GM19240 (cell line): ENCODE measurements around the gene CARD11.

ENCODE experiments used
- DNase-seq: peaks from one replicate; pipeline ENCODE4 v3.0.0; 2011; ENCODE audit warnings: low spot score; ENCODE audit not compliant: insufficient read length

CARD11 gene

GRCh38 chr7:2876031-2876731, 167.5 kb downstream of the CARD11 start:
- no peak for DNase-seq

GRCh38 chr7:2873686-2874551, 169.7 kb downstream of the CARD11 start:
- no peak for DNase-seq

- no peak for DNase-seq
Observed at GRCh38 chr7:2873146-2873545, 170.5 kb downstream of the CARD11 start.

- DNase-seq, result no peak
Observed at GRCh38 chr7:2872296-2872874, 171.3 kb downstream of the CARD11 start.

- no peak for DNase-seq
Observed at GRCh38 chr7:2870471-2870931, 173.2 kb downstream of the CARD11 start.

GRCh38 chr7:2869981-2870380, 173.7 kb downstream of the CARD11 start:
- DNase-seq, result no peak

- no peak for DNase-seq
Observed at GRCh38 chr7:2866601-2867000, 177.1 kb downstream of the CARD11 start.

GRCh38 chr7:2864999-2865670, 178.5 kb downstream of the CARD11 start:
- DNase-seq, result peak; percentile 65

GRCh38 chr7:2864204-2864985, 179.3 kb downstream of the CARD11 start:
- DNase-seq, result no peak

- peak; percentile 73 for DNase-seq
Observed at GRCh38 chr7:2863461-2864066, 180.1 kb downstream of the CARD11 start.

- DNase-seq, result no peak
Observed at GRCh38 chr7:2862831-2863361, 180.8 kb downstream of the CARD11 start.

- DNase-seq, result no peak
Observed at GRCh38 chr7:2861509-2861908, 182.2 kb downstream of the CARD11 start.

GRCh38 chr7:2860627-2861133, 183.0 kb downstream of the CARD11 start:
- no peak for DNase-seq

GRCh38 chr7:2859952-2860351, 183.7 kb downstream of the CARD11 start:
- no peak for DNase-seq

GRCh38 chr7:2858621-2859020, 185.0 kb downstream of the CARD11 start:
- DNase-seq, result no peak

GRCh38 chr7:2856388-2857169, 187.1 kb downstream of the CARD11 start:
- DNase-seq, result no peak
